ENCODE measurements around the gene BRD9. TPM values are rescaled to one million over a fixed set of nuclear protein-coding genes. Genes with fewer than 3 reads are reported as not detected.
"Not testable (repeated sequence)": the region's sequence is repeated elsewhere in the genome, so short reads cannot be mapped to it uniquely, and the experiment has no call there.

Gene BRD9
- total RNA-seq, 4 donors from 2014 or later = 26.5 to 44.9 (median 34.3) TPM

- no peak overlapping the region for H3K27ac ChIP-seq (replicated peaks in 1 of 4)
- H3K27me3 ChIP-seq = peaks cover 0 to 48% (median 0%) of the 10 kb centered on the region in 4 donors
- H3K9me3 ChIP-seq = no peaks in the 10 kb centered on the region
- no peak overlapping the region for H3K4me3 ChIP-seq
- intact Hi-C loops (cut with DNase I) = no loop called here
- 83% methylated on average over 29 of the region's 32 CpGs for WGBS
- H3K4me1 ChIP-seq = peaks cover 0 to 9% (median 5%) of the 10 kb centered on the region in 4 donors
- peaks cover 0 to 7% (median 5%) of the 10 kb centered on the region in 4 donors for H3K36me3 ChIP-seq
- no peak for DNase-seq (ENCODE audit: extremely low spot score)
- TF ChIP-seq POLR2AphosphoS5 (IDR thresholded peaks at IDR 0.05) (no peak), CTCF (IDR thresholded peaks at IDR 0.05) (no peak), EP300 (IDR thresholded peaks at IDR 0.05) (no peak), POLR2A (IDR thresholded peaks at IDR 0.05; ENCODE audit: low read depth) (no peak)
Observed at GRCh38 chr5:854966-855743, 37.4 kb downstream of the BRD9 start.

GRCh38 chr5:854217-854616 is 38.4 kb downstream of the BRD9 start:
- no peaks in the 10 kb centered on the region for H3K36me3 ChIP-seq
- no peak for DNase-seq (ENCODE audit: extremely low spot score)
- TF ChIP-seq POLR2A (IDR thresholded peaks at IDR 0.05; ENCODE audit: low read depth) (no peak), EP300 (IDR thresholded peaks at IDR 0.05) (no peak), POLR2AphosphoS5 (IDR thresholded peaks at IDR 0.05) (no peak)
- intact Hi-C loops (cut with DNase I) = no loop called here
- no peaks in the 10 kb centered on the region for H3K9me3 ChIP-seq
- H3K4me1 ChIP-seq = peaks cover 7 to 18% (median 14%) of the 10 kb centered on the region in 4 donors
- 82% methylated on average over 7 of the region's 13 CpGs for WGBS
- H3K27me3 ChIP-seq = peaks cover 0 to 56% (median 0%) of the 10 kb centered on the region in 4 donors
- H3K4me3 ChIP-seq = no peak overlapping the region
- H3K27ac ChIP-seq (replicated peaks in 1 of 4) = no peak overlapping the region

GRCh38 chr5:853416-854090 is 39.0 kb downstream of the BRD9 start:
- H3K27ac ChIP-seq (replicated peaks in 1 of 4); H3K4me3 ChIP-seq; DNase-seq (ENCODE audit: extremely low spot score); intact Hi-C loops (cut with DNase I); H3K9me3 ChIP-seq; H3K36me3 ChIP-seq: not testable (repeated sequence)
- peaks cover 7 to 24% (median 18%) of the 10 kb centered on the region in 4 donors for H3K4me1 ChIP-seq
- WGBS = 76% methylated on average over 17 of the region's 18 CpGs
- H3K27me3 ChIP-seq = peaks cover 0 to 56% (median 0%) of the 10 kb centered on the region in 4 donors

- peaks cover 0 to 56% (median 0%) of the 10 kb centered on the region in 4 donors for H3K27me3 ChIP-seq
- intact Hi-C loops (cut with DNase I) = no loop called here
- TF ChIP-seq POLR2AphosphoS5 (IDR thresholded peaks at IDR 0.05) = no peak
- TF ChIP-seq POLR2A (IDR thresholded peaks at IDR 0.05; ENCODE audit: low read depth) = no peak
- no peak for TF ChIP-seq EP300 (IDR thresholded peaks at IDR 0.05)
- no peak for TF ChIP-seq CTCF (IDR thresholded peaks at IDR 0.05)
- H3K27ac ChIP-seq (replicated peaks in 1 of 4) = no peak overlapping the region
- DNase-seq (ENCODE audit: extremely low spot score) = no peak
- no peaks in the 10 kb centered on the region for H3K9me3 ChIP-seq
- 89% methylated on average over 55 of the region's 55 CpGs for WGBS
- H3K36me3 ChIP-seq = no peaks in the 10 kb centered on the region
- no peak overlapping the region for H3K4me3 ChIP-seq
- peaks cover 7 to 24% (median 18%) of the 10 kb centered on the region in 4 donors for H3K4me1 ChIP-seq
Observed at GRCh38 chr5:852431-853401, 39.9 kb downstream of the BRD9 start.

- Histone ChIP-seq H3K27ac (replicated peaks in 1 of 4) (no peak overlapping the region), H3K4me3 (no peak overlapping the region), H3K4me1 (peaks cover 7 to 24% (median 18%) of the 10 kb centered on the region in 4 donors), H3K9me3 (no peaks in the 10 kb centered on the region), H3K27me3 (peaks cover 0 to 56% (median 0%) of the 10 kb centered on the region in 4 donors), H3K36me3 (no peaks in the 10 kb centered on the region)
- intact Hi-C loops (cut with DNase I) = no loop called here
- TF ChIP-seq EP300 (IDR thresholded peaks at IDR 0.05) (no peak), CTCF (IDR thresholded peaks at IDR 0.05) (no peak)
- DNase-seq (ENCODE audit: extremely low spot score) = no peak
- 63% methylated on average over 5 of the region's 5 CpGs for WGBS
Observed at GRCh38 chr5:852018-852417, 40.6 kb downstream of the BRD9 start.

All from esophagus muscularis mucosa (tissue), 4 donors.